ENCODE results near the gene MTARC1. TPM values are rescaled to one million over a fixed set of nuclear protein-coding genes. Genes with fewer than 3 reads are reported as not detected.

MTARC1 gene
- polyA plus RNA-seq (2011; rRNA removed) (2.1 and 2.6 TPM in 2 replicates), polyA minus RNA-seq (2011; rRNA and poly(A)+ RNA removed) (1.1 and 2.0 TPM in 2 replicates)

DNA sequence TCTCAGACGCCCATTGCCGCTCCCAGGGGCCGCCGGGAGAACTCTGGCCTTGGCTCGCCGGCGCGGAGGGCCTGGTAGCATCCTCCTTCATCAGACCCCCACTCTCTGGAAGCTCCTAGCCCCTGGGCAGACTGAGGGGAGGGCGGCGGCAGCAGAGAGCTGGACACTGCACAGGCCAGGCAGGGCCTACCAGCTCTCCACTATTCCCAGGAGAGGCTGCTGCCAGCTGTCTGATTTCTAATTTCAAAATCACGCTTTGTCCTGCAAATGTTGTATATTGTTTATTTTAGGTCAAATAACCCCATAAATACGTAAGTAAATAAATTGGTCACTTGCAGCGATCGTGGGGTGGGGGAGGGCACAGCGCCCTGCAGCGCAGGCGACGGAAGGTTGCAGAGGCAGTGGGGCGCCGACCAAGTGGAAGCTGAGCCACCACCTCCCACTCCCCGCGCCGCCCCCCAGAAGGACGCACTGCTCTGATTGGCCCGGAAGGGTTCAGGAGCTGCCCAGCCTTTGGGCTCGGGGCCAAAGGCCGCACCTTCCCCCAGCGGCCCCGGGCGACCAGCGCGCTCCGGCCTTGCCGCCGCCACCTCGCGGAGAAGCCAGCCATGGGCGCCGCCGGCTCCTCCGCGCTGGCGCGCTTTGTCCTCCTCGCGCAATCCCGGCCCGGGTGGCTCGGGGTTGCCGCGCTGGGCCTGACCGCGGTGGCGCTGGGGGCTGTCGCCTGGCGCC, at the start of gene MTARC1:
Gene MTARC1, plus strand, starts transcription at position 577 of the 732 bp plus-strand sequence. Its CDS starts 32 bp downstream, at position 609.
- DNase-seq (ENCODE audit: low read depth, low spot score), result no peak
- no peak within 1 kb of the TSS for H3K27ac ChIP-seq (ENCODE audit: low read depth, low read length)
- ChIA-PET POLR2A (interaction anchor here (0.7 to 0.8 kb wide), 2 partner anchors 24 to 176 kb away, joined by 3 to 4 read pairs; no protein-coding TSS in a partner anchor), CTCF (interaction anchor here (1.0 to 6.8 kb wide), 4 partner anchors 10 to 53 kb away, joined by 3 to 56 read pairs (median 16); no protein-coding TSS in a partner anchor)
- H3K4me3 ChIP-seq (ENCODE audit: low read depth, low read length), result peak within 1 kb of the TSS; percentile 52
- H3K9me3 ChIP-seq (ENCODE audit: control insufficient read depth, insufficient read depth, low read length), result no peaks in the 10 kb centered on the region
- TF ChIP-seq, protein P1, sequence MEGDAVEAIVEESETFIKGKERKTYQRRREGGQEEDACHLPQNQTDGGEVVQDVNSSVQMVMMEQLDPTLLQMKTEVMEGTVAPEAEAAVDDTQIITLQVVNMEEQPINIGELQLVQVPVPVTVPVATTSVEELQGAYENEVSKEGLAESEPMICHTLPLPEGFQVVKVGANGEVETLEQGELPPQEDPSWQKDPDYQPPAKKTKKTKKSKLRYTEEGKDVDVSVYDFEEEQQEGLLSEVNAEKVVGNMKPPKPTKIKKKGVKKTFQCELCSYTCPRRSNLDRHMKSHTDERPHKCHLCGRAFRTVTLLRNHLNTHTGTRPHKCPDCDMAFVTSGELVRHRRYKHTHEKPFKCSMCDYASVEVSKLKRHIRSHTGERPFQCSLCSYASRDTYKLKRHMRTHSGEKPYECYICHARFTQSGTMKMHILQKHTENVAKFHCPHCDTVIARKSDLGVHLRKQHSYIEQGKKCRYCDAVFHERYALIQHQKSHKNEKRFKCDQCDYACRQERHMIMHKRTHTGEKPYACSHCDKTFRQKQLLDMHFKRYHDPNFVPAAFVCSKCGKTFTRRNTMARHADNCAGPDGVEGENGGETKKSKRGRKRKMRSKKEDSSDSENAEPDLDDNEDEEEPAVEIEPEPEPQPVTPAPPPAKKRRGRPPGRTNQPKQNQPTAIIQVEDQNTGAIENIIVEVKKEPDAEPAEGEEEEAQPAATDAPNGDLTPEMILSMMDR (IDR thresholded peaks at IDR 0.05; ENCODE audit: low read depth, low read length), result 0 out of 2 replicates have a peak, but pooled peaks have one; percentile 10
- H3K27me3 ChIP-seq (ENCODE audit: control insufficient read depth, insufficient read depth, low read length), result no peaks in the 10 kb centered on the region

DNA sequence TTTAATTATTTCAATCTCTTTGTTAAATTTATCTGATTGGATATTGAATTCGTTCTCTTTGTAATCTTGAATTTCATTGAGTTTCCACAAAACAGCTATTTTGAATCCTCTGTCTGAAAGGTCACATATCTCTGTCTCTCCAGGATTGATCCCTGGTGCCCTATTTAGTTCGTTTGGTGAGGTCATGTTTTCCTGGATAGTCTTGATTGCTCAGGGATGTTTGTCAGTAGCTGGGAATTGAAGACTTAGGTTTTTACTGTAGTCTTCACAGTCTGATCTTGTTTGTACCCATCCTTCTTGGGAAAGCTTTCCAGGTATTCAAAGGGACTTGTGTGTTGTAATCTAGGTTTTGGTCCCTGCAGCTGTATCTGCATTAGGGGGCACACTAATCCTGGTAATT, 45.4 kb upstream of the MTARC1 start:
- H3K4me3 ChIP-seq (ENCODE audit: low read depth, low read length), result no peak overlapping the region
- H3K27ac ChIP-seq (ENCODE audit: low read depth, low read length), result no peak overlapping the region
- peaks cover 13% of the 10 kb centered on the region for H3K27me3 ChIP-seq (ENCODE audit: control insufficient read depth, insufficient read depth, low read length)
- no peak for DNase-seq (ENCODE audit: low read depth, low spot score)
- ChIA-PET POLR2A (interaction anchor here (0.5 kb wide), 1 partner anchor 49 kb away, joined by 3 read pairs; no protein-coding TSS in a partner anchor), CTCF (interaction anchor here (3.5 kb wide), 1 partner anchor 8 kb away, joined by 15 read pairs; no protein-coding TSS in a partner anchor)
- H3K9me3 ChIP-seq (ENCODE audit: control insufficient read depth, insufficient read depth, low read length), result no peaks in the 10 kb centered on the region
- TF ChIP-seq, protein P1 (IDR thresholded peaks at IDR 0.05; ENCODE audit: low read depth, low read length), result no peak

DNA sequence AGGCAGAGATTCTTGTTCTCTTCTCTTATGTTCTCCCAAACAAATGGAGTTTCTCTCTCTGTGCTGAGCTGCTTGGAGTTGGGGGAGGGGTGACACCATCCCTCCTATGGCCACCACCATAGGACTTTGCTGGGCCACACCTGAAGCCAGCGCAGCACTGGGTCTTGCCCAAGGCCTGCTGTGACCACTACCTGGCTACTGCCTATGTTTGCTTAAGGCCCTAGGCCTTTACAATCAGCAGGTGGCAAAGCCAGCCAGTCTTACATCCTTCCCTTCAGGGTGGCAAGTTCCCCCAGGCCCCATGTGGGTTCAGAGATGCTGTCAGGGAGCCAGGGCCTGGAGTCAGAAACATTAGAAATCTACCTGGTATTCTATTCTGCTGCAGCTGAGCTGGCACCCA, 44.9 kb upstream of the MTARC1 start:
- no peaks in the 10 kb centered on the region for H3K9me3 ChIP-seq (ENCODE audit: control insufficient read depth, insufficient read depth, low read length)
- POLR2A ChIA-PET, result interaction anchor here (0.5 kb wide), 1 partner anchor 48 kb away, joined by 3 read pairs; no protein-coding TSS in a partner anchor
- no peak overlapping the region for H3K4me3 ChIP-seq (ENCODE audit: low read depth, low read length)
- H3K27me3 ChIP-seq (ENCODE audit: control insufficient read depth, insufficient read depth, low read length), result peaks cover 13% of the 10 kb centered on the region
- CTCF ChIA-PET, result interaction anchor here (3.5 kb wide), 1 partner anchor 9 kb away, joined by 15 read pairs; no protein-coding TSS in a partner anchor
- DNase-seq (ENCODE audit: low read depth, low spot score), result no peak
- TF ChIP-seq, protein P1 (IDR thresholded peaks at IDR 0.05; ENCODE audit: low read depth, low read length), result no peak
- H3K27ac ChIP-seq (ENCODE audit: low read depth, low read length), result no peak overlapping the region

DNA sequence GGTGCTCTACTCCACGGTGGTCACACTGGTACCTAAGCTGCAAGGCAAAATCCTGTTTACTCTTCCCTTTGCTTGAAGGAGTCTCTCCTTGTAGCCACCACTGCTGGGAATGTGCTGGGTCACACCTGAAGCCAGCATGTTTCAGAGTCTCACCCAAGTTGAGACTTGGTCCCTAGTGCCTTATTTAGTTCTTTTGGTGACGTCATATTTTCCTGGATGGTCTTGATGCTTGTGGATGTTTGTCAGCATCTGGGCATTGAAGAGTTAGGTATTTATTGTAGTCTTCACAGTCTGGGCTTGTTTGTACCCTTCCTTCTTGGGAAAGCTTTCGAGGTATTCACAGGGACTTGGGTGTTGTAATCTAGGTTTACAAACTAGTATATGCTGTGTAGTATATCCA, 44.2 kb upstream of the MTARC1 start:
- TF ChIP-seq, protein P1 (IDR thresholded peaks at IDR 0.05; ENCODE audit: low read depth, low read length), result no peak
- Histone ChIP-seq H3K27me3 (ENCODE audit: control insufficient read depth, insufficient read depth, low read length) (peaks cover 13% of the 10 kb centered on the region), H3K4me3 (ENCODE audit: low read depth, low read length) (no peak overlapping the region), H3K27ac (ENCODE audit: low read depth, low read length) (no peak overlapping the region), H3K9me3 (ENCODE audit: control insufficient read depth, insufficient read depth, low read length) (no peaks in the 10 kb centered on the region)
- DNase-seq (ENCODE audit: low read depth, low spot score), result no peak
- POLR2A ChIA-PET, result no interaction called here
- CTCF ChIA-PET, result interaction anchor here (3.5 kb wide), 1 partner anchor 9 kb away, joined by 15 read pairs; no protein-coding TSS in a partner anchor

DNA sequence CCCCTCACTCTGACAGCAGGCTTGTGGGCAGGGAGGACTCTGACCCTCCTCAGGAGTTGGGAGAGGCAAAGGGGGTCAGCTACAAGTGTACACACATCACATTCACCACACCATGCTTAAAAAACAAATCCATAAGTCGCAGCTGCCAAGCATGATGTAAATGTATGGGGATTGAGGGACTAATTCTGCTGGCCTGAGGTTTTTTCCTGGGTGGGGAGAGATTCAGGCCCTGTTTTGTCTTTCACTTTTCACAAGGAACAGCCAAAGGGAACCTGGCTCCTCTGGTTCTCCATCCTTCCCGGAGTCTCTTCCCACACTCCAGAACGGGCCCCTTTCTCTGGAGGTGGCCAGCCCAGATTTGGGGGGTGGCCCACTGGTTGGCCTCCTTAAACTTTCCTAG, 39.9 kb upstream of the MTARC1 start:
- CTCF ChIA-PET, result interaction anchor here (1.4 to 4.1 kb wide), 2 partner anchors 12 to 28 kb away, joined by 3 to 53 read pairs; no protein-coding TSS in a partner anchor
- H3K27ac ChIP-seq (ENCODE audit: low read depth, low read length), result no peak overlapping the region
- POLR2A ChIA-PET, result no interaction called here
- DNase-seq (ENCODE audit: low read depth, low spot score), result no peak
- TF ChIP-seq, protein P1 (IDR thresholded peaks at IDR 0.05; ENCODE audit: low read depth, low read length), result no peak
- H3K4me3 ChIP-seq (ENCODE audit: low read depth, low read length), result no peak overlapping the region
- no peaks in the 10 kb centered on the region; the same call in 1 of the 2 replicates for H3K9me3 ChIP-seq (ENCODE audit: control insufficient read depth, insufficient read depth, low read length)
- H3K27me3 ChIP-seq (ENCODE audit: control insufficient read depth, insufficient read depth, low read length), result peaks cover 11% of the 10 kb centered on the region

Measured in AG04450 (cell line).